Upper lobe of left lung (tissue), 4 donors: ENCODE measurements around the gene SPATA20.

Experiments
- CTCF ChIP-seq, 6 experiments: fragments of 450-650 bp in 4 of 6; fragments of 200-600 bp in 2 of 6; sonication (generic) in 2 of 6; IDR thresholded peaks; one replicate each; pipeline ENCODE4 v1.5.1; 2016 to 2019; ENCODE audit warnings: antibody characterized with exemption in 6 of 6
- EP300 ChIP-seq, 4 donors: sonication (generic); formaldehyde crosslinking; IDR thresholded peaks; one replicate each; pipeline ENCODE4 v1.5.1; 2017; ENCODE audit warnings: antibody characterized with exemption in 4 of 4, control low read depth in 2 of 4
- POLR2A ChIP-seq, 4 donors: fragments of 450-650 bp; IDR thresholded peaks; one replicate each; pipeline ENCODE4 v1.5.1; 2016 to 2017; ENCODE audit warnings: antibody characterized with exemption in 4 of 4, mild to moderate bottlenecking in 2 of 4
- POLR2AphosphoS5 ChIP-seq, 2 donors: sonication (generic); formaldehyde crosslinking; IDR thresholded peaks; one replicate each; pipeline ENCODE4 v1.5.1; 2017; ENCODE audit warnings: antibody characterized with exemption in 2 of 2

DNA sequence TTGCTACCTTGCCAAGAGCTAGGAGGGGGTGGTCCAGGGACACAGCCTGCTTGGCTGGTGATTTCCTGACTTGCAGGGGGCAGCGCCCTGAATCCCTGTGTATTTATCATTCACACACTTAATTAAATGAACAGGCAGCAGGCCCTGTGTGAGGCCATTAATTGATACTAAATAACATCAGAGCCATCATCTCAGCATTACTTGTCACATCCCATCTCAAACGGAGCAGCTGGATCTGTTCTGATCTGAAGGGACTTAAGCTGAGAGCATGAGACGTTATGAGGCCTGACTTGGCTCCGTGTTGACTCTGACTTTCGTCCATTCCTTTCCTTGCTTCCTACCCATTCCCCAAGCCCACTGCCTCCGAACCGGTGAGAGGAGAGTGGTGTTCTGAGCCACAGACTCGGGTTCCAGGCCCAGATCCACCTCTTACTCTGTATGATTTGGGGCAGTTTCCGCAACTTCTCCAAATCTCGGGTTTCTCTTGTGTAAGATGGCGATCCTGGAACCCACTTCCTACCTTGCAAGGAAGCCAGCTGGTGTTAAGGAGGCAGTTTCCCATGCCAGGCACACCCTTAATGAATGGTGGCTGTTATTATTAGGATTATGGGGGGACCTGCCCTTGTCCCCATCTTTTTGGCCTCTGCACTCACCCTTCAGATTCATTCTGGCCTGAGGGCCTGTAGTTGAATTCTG is 47.3 kb downstream of the SPATA20 start:
- no peak for TF ChIP-seq CTCF (IDR thresholded peaks at IDR 0.05)
- TF ChIP-seq POLR2A (IDR thresholded peaks at IDR 0.05) = no peak
- no peak for TF ChIP-seq POLR2AphosphoS5 (IDR thresholded peaks at IDR 0.05)
- TF ChIP-seq EP300 (IDR thresholded peaks at IDR 0.05) = no peak
